Cerebellar nuclear complex (tissue), 1 donor: ENCODE results near the gene RIT2.
A peak's percentile ranks its signal among the peaks of the same experiment; 100 is the strongest.

ENCODE experiments used
- DNase-seq, 2 experiments: peaks; one replicate each; lab custom pipeline; 2025; lab: John Stamatoyannopoulos, UW

The RIT2 gene

DNA sequence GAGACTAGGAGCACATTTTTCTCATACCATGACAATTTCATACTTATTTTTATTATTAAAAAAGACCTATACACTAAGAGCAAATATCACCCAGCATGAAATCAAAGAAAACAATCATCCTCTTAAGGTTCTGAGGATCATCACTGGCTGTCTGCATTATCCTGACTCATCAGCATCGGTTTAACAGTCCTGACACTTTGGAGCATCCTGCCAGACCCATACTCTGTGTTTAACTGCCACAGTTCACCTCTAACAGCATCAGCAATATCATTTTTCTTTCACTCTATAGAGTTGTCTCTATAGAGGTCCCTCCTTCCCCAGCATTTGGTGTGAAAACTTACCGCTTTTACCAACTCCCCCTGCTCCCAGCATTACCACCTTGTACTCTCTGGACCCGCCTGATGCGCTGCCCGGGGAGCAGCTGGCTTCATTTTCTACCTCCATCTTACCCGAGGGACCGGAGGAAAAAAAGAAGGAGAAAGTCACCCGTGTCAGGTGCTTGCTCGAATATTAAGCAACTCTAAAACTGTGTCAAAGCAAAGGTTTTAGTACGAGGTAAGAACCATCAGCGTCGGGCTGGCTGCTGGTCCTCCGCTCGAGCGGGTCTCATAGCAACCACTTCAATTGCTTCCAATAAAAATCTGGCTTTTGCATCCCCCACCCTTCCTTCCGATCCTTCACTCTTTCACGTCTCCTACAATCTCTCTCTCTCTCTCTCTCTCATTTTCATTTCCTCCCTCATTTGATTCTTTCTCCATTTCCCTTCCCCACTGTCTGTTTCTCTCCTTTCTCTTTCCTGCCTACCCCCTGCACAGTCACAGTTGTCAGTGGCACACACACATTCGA, at the start of gene RIT2:
Gene RIT2, minus strand, starts transcription at position 610 of the 846 bp plus-strand sequence.
- peak in 1 of 2 experiments; percentile 49 for DNase-seq

DNA sequence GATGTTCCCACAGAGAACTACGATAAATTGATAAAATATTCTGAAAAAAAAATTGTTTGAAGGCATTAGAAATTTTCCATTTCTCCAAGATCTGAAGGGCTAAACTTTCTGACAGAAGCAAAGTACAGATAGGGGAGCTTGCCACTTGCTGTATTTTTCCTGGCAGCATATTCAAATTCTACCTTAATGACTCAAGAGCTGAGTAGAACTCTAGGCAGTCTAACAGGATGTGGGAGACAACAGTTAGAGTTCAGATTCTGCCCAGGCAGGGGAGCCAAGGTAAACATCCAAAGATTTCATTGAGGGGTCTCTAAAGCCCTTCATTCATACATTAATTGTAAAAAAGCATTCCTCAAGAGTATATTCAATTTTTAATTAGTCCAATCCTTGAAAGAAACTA, 46.0 kb upstream of the RIT2 start:
- DNase-seq = no peak

DNA sequence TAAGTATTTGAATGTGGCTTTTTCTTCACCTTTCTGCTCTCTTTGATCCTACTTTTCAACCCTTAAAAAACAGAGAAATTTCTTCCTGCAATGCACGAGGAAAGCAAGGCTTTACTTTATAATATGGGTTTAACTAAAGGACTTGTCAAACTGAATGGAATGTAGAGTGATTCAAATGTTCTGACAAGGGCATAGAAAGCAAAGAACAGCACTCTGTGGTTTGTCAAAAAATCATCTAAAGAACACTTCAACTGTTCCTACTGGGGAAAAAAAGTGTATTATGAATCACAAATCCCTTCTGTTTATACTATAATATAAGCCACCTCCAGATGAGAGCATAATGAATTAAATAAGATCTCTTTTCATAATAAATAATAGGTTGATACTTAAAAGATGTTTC, 45.0 kb upstream of the RIT2 start:
- DNase-seq = no peak

DNA sequence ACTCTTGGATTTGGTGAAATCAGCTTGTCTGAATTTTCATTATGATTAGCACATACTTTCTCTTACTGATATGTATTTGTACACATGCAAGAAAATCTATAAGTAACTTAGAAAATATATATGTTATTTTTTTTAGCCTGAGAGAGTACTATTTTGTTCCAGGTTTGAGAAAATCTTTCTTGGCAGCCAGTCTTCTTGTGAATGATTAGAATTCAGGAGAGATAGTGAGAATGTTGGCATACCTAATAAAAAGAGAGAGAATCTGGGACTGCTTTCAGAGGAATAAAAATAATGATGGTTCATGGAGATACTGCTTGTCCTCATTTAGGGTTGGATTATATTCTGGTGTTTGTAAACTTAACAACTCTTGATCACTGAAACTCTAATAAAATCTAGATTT, 44.4 kb upstream of the RIT2 start:
- DNase-seq = no peak

DNA sequence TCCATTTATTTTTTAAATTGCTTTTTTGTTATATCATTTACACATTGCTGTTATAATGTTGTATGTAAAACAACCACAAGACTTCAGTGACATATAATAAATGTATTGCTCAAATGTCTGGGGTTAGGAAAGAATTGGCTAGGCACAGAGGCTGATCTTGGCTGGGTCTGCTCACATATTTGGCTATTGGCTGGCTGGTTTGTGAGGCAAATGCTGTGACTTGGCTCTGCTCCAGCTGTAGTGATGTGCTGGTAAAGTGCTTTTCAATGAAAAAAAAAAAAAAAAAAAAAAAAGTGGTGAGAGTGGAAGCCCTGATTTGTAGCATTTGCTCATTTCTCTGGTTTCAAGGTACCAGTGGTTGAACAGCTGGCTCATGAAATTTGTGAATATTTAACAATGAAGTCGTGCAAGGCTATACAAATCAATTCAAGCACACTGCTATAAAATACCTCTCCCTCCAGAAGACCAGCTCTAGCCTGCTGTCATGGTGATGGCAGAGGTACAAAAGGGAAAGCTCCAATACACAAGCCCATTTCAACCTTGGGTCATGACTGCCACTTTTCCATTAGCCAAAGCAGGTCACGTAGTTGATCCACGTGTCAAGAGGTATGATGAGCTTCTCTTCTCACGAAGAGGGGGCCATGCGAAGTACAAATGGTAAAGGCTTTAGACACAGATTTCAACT, 43.7 kb upstream of the RIT2 start:
- DNase-seq = no peak

DNA sequence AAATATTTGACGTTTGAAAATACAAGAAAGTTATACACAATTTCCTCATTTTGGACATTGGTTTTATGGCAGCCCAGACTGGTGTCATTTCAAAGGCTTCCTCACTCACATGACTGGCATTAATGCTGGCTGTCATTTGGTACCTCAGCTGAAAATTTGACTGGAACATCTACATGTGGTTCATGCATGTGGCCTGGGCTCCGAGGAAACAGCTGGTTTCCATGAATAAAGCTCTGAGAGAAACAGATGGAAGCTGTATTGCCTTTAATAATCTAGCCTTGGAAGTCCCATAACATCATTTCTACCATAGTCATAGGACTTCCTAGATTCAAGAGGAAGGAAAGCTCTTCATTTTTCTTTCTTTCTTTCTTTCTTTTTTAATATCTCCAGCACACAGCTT, 42.9 kb upstream of the RIT2 start:
- no peak for DNase-seq

DNA sequence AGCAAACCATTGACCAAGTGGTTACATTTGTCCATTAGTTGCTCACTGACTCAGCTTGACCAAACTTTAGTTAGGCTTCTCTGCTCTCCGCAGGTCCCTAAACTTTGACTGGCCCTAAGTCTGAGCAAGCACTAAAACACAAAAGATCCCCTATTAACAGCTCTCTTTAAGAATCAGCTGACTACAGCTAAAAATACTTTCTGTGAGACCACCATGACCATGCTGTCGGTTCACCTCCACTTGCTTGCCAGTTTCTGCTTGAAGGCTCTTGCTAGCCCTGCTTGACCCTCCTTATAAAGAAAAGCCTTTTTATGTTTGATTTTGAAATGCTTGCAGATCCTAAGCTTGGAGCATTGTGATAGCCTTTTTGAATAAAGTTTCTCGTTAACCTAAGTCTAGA, 40.4 kb upstream of the RIT2 start:
- no peak for DNase-seq

DNA sequence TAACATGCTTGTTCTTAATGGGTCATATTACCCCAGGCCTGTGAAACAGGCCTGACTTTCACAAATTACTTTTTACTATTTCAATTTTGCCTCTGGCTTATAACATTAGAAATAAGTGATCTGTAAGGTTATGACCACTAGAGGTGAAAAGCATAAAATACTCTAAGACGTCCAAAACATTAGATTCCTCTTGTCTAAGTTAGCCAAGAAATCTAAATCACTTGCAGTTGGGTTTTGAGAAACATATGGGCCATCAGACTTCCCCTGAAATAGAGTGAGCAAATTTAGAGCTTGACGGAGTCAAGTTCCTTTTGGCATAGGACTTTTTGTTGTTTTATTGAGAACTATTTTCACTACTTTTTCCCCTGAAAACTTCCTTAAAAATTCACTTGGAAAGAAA, 32.7 kb upstream of the RIT2 start:
- no peak for DNase-seq

DNA sequence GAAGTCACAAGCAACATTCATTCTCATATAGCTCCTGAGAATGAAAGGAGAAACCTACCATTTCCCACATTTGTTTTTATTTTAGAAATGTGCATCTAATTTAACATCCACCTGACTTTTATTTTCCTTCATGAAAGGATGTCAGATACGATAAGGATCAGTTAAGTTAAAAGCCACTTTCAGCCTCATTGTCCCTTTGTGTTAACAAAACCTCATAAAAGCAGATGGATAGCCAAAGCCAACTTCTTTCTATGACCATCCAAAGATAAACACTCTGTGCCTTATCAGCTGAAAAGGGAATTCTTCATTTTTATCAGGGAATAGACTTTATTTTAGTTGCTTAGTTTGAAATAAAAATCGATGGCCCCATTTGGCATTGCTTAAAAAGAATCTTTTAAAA, 25.7 kb upstream of the RIT2 start:
- no peak for DNase-seq

DNA sequence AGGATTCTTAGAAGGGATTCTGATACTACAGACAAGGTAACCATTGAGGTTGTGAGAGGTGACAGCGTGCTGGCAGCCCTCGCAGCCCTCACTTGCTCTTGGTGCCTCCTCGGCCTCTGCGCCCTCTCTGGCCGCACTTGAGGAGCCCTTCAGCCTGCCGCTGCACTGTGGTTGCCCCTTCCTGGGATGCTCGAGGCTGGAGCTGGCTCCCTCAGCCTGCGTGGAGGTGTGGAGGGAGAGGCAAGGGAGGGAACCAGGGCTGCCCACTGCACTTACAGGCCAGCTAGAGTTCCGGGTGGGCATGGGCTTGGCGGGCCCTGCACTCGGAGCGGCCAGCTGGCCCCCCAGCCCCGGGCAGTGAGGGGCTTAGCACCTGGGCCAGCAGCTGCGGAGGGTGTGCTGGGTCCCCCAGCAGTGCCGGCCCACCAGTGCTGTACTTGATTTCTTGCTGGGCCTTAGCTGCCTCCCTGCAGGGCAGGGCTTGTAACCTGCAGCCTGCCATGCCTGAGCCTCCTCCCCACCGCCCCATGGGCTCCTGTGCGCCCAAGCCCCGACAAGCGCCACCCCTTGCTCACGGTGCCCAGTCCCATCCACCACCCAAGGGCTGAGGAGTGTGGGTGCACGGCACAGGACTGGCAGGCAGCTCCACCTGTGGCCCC, 23.9 kb upstream of the RIT2 start:
- no peak for DNase-seq

DNA sequence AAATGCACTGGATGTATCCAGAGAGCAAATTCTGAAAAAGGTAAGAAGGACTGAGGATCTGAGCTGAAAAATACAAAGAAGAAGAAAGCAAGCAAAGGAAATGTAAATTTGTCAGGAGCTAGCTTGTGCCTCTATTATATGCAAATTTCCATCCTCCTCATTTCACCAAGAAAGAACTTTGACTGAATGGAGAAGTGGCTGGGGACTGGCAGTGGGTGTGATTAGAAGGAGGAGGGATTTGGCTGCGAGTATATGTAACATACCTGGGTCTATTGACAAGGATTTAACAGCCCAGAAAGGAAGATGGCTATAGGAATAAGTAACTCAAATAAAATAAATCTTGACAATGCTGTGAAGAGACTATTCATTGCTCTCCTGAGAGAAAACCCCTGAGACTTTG, 19.4 kb upstream of the RIT2 start:
- DNase-seq = no peak

DNA sequence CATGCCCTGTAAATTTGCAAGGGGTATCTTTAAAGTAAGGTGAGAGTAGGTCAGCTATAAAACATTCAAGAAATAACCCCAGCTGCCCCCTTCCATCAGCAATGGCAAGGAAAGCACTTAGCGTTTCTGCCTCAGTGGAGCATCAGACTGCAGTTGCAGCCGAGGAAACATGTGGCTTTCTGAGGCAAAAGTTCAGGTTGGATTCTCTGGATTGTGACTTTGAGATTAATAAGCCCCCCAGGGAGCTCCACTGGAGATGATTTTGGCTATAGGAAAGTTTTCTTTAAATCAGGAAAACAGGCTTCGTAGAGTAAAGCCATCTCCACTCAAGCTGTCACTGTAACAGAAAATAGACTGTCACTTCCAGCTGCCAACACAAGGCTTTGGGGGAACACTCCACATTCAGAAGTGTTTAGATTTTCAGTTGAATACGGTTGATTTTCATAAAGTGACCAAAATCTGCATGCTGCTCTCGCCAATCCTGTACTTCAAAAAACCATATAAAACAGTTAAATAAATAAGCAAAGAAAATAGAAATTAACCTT, 15.3 kb upstream of the RIT2 start:
- no peak for DNase-seq

DNA sequence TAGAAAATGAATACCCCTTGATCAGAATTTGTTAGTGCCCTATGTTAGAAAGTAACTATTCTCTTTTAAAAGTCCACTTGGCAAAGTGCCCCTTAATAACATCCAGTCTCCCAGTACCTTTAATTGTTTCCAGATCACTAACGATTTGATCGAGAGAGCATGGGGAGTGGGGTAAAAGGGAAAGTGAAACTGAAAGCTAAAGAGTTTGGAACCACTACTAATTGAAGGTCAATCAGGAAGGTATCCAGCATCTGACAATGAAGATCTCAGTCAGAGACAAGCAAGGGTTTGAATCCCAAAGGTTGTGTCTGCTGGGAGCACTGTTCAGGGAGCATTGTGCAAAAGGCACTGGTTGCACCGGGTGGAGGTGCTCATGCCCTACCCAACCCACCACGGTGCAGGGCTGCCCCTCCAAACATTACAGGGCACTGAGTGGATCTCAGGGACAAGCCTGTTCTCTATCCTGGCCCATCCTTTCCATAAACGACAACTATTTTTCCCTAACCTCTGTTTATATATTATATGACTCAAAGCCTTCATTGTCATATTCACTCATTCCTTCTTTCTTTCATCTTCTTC, 14.6 kb upstream of the RIT2 start:
- no peak for DNase-seq

DNA sequence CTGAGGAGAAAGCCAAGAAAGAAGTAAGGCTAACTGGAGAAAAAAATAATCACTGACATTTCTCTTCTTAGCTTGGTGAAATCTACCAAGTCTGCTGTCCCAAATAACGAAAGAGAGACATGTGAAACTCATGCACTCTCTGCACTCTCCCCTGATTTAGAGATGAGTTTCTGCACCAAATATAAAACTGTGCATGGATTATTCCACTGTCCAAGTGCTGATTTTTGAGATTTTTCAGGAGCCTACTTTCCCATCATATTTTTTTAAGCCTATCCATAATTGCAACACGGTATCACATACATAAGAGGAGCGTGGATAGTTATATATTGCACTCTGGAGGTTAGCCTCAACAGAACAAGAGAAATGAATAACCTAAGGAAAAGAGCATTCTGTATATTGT, 10.0 kb upstream of the RIT2 start:
- no peak for DNase-seq

DNA sequence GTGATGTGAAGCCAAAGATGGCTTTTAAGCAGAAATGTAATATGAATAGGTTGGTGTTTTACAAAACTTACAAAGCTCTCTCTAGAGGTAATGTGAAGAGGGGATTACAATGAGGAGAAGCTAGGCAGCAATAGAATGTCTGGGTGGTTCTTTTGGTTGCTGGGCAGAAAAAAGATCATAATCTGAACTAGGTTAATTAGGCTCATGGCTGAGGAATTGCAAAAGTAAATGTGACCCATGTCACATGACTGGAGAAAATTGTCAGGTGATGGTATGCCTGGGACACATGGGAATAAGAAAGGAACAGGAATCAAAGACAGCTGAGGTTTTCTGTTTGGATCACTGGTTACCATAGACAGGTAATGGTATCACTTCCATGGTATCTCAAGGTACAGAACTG, 7.5 kb upstream of the RIT2 start:
- DNase-seq = no peak

DNA sequence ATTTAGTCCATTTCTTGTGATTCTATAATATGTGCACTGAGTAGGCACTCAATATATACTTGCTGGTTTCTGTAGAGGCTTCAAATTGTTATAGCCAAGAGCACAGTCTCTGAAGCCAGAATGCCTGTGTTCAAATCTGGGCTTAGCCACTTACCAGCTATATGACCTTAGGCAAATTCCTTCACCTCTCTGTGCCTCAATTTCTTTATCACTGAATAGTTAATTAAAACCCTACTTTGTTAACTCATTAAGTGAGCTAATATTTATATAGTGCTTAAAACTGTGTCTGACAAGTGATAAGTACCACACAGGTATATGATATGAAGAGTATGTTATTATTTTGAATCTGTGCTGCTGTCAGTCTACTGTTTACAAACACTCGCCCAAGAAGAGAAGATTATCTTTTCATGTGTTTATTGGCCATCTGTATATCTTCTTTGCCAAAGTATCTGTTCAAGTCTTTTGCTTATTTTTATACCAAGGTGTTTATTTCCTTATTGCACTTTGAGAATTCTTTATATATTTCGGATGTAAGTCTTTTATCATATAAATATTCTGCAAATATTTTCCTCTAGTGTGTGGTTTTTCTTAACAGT, 1.3 kb upstream of the RIT2 start:
- no peak for DNase-seq

DNA sequence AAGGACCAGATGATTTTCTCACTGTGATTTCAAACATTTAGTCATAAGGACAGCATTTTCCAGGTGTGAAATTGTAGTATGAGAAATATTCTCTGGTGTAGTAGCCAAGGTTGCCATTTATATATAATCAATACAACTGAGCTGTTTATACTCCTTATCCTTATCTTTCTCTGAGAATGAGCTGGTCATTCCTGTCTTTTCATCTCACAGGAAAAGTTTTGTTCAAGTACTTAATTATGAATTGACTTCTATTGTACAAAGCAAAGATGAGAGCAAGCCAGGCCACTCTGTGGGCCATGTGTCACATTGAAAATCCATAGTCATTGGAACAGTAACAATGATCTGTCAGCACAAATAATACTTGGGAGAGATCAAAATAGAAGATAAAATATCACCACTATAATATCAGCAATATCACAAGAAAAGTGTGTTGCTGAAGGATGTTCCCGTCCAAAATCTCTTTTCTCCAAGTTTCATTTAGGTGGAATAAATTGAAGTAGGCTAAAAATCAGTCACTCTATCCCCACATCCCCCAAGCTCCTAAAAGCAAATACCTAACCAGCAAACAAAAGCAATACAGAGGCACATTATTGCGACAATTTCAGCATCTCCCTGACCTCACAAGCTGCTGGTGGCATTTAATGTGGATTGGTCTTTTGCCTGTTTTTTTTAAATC, 2.1 kb downstream of the RIT2 start:
- no peak for DNase-seq

DNA sequence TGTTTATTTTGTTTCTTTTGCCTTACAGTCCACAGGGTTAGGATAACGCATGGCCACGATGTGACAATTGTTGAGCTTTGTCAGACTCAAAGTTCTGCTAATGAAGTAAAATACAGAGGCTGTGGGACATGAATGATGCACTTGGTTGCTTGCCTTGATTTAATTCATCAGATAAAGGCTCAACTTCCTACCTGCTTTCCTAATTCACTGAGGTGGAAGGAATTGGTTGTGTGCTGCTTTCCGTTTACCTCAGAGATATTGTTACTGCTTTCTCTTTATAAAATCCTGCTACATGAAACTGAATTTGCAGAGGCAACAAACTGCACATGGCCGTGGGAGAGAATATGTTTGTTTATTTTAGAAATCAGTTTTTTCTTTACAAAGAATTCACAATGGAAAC, 6.6 kb downstream of the RIT2 start:
- DNase-seq = no peak

DNA sequence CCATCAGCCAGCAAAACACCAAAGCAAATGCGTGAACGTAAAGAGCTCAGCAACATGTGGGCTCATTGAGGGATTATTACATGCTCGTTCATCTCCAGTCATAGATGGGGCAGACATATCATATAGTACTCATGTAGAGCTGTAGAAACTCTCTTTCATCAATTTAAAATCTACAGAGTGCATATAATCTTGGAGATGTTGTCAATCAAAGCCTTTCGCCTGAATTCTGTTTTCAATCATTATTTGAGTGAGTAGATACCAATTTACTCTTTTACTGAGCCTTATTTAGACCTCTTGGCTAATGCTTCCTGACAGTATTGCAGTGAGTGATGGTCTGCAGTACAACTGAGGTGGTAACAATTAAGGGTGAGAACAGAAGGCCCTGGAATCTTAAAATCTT, 7.0 kb downstream of the RIT2 start:
- DNase-seq = no peak

DNA sequence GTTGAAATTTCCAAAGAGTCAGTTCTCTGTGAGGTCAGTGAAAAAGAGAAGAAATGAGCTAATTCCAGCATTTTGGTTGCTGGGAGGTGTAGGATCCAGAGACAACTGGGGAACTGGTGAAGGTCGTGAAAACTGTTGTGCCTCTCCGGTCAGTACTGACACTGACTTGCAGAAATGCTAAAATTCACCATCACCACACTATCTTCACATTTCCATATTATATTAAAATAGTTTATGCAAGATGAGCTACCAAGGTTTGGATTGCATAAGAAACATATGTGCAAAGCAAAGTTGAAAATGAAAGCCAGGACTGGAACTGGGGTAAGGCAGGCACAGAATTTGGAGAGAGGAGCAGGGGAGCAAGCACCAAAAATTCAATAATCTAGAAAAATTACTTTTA, 21.8 kb downstream of the RIT2 start:
- DNase-seq = no peak

DNA sequence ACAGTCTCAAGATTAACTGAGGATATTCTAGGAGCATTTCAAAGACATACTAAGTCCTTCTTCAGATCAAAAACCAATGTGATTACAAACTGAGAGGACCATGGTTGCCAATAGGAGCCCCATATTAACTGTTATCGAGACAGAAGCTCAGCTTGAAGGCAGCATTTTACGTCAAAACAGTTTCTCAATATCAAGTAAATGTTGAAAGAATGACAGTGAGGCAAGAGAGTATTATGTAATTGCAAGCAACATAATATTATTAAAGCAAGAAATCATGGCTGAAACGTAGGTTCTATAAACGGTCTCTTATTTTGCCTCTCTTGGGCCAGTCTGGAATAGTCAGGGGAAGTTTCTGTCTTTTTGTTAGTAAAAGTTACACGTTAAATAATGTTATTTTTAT, 22.9 kb downstream of the RIT2 start:
- DNase-seq = no peak

DNA sequence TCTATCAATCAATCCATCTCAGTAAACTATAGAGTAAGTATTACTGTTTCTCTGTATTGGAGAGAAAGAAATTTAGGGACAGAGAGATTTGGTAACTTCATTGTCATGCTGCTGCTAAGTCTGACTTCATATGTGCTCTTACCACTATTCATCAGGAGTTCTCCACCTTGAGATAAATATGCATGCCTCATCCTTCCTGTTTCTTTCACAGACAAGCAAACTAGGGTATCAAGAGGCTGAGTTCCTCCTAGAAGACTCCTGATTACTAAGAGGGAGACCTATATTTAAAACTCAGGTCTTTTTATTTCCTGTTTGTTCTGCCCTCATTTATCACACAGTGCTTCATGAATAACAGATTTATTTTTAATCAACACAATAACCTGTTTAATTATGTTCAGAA, 34.1 kb downstream of the RIT2 start:
- no peak for DNase-seq
